Stomach (tissue), 4 donors: ENCODE data around the gene NMRK2.

Experiments
- POLR2A ChIP-seq, 4 donors: fragments of 450-650 bp; IDR thresholded peaks; one replicate each; pipeline ENCODE4 v1.6.1; 2016; ENCODE audit warnings: antibody characterized with exemption in 4 of 4, control low read depth in 2 of 4, mild to moderate bottlenecking in 1 of 4, moderate library complexity in 1 of 4
- POLR2AphosphoS5 ChIP-seq, 3 donors: sonication (generic); formaldehyde crosslinking; IDR thresholded peaks; one replicate each; pipeline ENCODE4 v1.6.1; 2016; ENCODE audit warnings: antibody characterized with exemption in 3 of 3
- TF ChIP-seq, protein P1 (sequence below), 7 experiments: fragments of 450-650 bp in 4 of 7; fragments of 200-600 bp in 3 of 7; sonication (generic) in 3 of 7; IDR thresholded peaks; one replicate each; pipeline ENCODE4 v1.5.1; 2016 to 2019; ENCODE audit warnings: antibody characterized with exemption in 7 of 7, control low read depth in 2 of 7, mild to moderate bottlenecking in 1 of 7

GRCh38 chr19:3890591-3890990, 42.3 kb upstream of the NMRK2 start:
- TF ChIP-seq POLR2A (IDR thresholded peaks at IDR 0.05) (no peak), POLR2AphosphoS5 (IDR thresholded peaks at IDR 0.05) (no peak)
- TF ChIP-seq, protein P1, sequence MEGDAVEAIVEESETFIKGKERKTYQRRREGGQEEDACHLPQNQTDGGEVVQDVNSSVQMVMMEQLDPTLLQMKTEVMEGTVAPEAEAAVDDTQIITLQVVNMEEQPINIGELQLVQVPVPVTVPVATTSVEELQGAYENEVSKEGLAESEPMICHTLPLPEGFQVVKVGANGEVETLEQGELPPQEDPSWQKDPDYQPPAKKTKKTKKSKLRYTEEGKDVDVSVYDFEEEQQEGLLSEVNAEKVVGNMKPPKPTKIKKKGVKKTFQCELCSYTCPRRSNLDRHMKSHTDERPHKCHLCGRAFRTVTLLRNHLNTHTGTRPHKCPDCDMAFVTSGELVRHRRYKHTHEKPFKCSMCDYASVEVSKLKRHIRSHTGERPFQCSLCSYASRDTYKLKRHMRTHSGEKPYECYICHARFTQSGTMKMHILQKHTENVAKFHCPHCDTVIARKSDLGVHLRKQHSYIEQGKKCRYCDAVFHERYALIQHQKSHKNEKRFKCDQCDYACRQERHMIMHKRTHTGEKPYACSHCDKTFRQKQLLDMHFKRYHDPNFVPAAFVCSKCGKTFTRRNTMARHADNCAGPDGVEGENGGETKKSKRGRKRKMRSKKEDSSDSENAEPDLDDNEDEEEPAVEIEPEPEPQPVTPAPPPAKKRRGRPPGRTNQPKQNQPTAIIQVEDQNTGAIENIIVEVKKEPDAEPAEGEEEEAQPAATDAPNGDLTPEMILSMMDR (IDR thresholded peaks at IDR 0.05), result no peak
